Central memory CD4-positive, alpha-beta T cell (primary cell): ENCODE data around the gene CCN5.
"Not testable (repeated sequence)": the region's sequence is repeated elsewhere in the genome, so short reads cannot be mapped to it uniquely, and the experiment has no call there.

Experiments used
- DNase-seq: peaks from one replicate; pipeline ENCODE4 v3.0.0; 2022

The CCN5 gene

DNA sequence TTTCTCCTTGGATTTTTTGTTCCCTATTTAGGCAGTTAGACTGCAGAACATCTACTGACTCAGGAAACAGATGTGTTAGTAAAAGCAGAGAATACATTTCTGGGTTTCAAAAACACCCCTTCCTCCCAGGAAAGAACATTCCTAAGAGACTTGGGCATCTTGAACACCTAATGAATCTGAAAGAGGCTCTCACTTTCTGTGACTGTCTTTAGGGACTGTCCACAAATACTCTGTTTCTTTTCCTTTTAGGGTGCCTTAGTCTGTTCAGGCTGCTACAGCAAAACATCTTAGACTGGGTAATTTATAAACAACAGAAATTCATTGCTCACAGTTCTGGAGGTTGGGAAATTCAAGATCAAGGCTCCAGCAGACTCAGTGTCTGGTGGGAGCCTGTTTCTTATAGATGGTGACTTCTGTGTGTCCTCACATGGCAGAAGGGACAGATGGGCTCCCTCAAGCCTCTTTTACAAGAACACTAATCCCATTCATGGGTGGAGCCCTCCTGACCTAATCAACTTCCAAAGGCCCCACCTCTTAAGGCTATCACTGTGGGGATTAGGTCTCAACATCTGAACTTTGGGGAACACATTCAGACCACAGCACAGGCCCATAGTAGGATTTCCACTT, 19.4 kb upstream of the CCN5 start:
- no peak for DNase-seq

DNA sequence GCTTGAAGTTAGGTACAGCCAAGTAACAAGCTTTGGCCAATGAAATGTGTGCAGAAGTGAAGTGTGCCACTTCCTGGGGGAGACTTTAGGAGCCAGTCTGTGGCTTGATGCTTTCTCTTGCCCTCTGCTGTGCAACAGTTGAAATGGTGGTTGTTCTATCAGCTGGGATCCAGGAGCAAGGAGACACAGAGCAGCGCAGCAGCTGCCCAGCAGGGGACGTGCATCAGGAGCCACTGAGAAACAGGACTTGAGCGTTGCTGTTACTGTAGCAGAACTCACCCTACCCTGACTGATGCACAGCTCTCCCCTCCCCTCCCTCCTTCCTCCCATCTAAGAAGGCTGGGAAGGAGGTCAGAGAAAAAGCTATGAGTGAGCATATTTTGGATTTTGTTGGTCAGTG, 18.9 kb upstream of the CCN5 start:
- no peak for DNase-seq

DNA sequence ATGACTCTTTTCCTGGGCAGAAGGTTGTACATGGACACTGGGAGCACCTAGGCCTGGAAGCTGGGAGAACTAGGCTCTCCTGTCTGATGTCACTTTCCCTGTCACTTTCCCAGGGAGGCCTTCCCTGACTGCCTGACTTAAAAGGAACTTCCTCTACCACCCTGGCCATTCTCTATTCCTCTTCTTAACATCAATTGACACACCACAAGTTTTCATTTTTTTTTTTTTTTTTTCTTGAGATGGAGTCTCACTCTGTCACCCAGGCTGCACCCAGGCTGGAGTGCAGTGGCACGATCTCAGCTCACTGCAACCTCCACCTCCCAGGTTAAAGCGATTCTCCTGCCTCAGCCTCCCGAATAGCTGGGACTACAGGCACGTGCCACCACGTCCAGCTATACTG, 18.1 kb upstream of the CCN5 start:
- not testable (repeated sequence) for DNase-seq

DNA sequence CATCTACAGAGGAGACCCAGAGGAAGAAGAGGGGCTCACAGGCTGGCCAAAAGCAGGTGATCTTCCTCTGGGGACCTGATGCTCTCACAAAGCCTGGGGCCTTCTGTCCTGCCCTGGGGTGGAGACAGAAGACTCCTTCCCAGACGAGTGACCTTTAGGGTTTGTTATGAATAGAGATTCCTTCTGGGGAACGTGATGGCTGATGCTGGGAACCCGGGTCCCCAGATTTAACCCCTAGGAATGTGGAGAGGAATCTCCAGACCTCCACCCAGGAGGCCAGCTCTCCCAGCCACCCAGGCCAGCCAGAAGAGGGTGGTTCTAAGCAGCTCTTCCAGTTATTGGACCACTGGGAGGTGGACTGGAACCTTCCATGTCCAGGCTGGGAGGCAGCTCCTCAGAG, 16.8 kb upstream of the CCN5 start:
- no peak for DNase-seq

DNA sequence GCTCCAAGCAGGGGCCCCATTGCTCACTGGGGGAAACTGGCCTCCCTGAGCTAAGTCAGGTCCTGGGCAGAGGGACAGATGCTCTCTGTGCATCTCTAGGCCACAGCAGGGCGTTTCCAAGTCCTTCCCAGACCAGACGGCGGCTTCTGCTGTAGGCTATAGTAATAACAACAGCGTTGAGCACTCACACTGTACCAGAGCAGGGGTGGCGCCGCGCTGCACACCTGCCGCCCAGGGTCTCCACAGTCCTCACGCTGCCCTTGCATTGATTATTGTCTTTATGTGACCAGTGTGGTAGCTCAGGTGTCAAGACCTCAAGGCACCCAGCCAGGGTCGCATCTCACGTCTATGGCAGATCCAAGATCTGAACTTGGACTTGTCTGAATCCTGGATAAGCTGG, 14.9 kb upstream of the CCN5 start:
- DNase-seq: no peak

DNA sequence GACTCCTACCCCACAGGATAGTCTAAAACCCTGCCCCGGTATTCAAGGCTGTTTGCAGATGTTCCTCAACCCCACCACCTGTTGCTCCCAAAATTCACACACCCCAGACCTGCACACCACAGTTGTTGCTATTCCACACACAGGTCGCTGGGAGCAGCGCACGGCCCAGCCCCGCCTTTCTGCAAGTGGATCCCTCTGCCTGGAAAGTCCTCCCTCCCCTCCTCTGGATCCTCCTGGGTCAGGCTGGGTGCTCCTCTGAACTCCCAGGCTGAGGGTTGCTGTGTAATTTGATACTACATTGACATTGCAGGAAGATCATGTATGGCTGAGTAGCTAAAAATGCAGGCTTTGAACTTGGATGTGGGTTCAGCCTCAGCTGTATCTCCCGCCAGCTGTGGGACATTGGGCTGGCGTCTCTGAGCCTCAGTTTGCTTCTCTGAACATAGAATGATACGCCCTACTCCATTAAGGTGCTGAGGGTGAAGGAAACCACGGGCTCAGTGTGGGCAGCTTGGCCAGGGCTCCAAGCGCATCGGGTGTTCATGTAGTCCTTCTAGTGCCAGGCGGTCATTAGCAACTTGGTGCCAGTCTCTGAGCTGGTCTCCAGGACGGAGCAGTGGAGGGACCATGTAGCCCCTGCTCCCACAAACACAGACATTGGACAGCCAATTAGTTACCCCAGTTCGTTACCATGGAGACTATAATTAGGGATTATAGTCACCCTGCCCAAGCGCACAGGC, 13.9 kb upstream of the CCN5 start:
- no peak for DNase-seq

DNA sequence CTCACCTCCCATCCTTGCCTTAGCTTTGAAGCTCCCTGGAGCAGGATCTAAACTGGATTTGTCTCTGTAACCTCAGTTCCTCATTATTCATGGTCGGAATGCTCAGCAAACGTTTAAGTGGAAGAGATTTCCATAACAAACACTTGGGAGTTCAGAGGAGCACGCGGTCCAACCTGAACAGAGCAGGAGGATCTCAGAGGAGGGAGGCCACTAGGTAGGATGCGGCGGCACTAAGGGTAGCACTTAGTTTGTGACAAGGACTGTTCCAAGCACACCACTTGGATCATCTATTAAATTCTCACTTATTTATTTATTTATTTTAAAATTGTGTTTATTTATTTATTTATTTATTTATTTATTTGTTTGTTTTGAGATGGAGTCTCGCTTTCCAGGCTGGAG, 13.3 kb upstream of the CCN5 start:
- no peak for DNase-seq

DNA sequence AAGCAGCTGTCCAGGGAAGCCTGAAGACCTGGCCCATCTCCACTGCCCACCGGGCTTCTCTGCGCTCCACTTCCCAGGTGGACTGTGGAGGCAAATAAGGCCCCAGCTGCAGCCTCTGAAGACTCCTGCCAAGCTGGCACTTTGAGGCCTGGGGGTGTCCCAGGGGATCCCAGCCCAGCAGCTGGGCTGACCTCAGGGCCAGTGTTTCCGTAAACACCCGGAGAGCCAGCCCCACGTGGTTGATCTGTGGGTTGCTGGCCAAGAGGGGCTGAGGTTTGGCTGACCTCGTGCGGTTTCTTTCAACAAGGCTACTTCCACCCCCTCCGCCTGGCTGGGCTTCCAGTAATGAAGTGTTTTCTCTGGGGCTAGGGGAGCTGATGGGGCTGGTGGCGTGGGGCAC, 12.4 kb upstream of the CCN5 start:
- no peak for DNase-seq

DNA sequence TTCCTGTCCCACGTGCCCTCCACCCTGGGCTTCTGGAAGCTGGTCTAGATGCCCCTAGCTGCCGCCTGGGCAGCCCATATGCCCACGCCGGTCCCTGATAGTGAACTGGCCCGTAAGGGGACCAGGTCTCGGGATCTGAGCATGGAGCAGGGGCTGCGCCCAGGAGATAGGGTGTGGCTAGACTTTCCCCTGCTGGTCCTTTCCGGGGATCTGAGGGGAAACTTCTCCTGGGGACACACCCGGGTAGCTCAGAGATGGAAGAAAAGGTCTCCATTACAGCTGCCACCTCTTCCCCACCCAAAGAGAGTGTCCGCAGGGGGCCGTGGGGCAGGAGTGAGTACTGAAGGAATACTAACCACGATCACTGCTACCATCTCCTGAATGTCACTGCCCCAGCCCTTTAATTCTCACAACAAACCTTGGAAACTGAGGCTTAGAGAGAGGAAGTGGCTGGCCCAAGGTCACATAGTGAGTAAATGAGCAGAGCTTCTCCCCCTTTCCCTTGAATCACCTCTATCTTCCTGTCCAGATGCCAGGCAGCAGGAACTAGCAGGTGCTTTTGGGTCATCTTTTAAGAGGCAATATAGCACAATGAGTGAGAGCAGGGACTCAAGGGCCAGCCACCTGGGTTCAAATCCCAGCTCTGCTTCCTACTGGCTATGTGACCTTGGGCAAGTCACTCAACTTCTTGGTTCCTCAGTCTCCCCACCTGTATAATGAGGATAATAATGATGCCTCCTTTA, 11.8 kb upstream of the CCN5 start:
- DNase-seq: no peak

DNA sequence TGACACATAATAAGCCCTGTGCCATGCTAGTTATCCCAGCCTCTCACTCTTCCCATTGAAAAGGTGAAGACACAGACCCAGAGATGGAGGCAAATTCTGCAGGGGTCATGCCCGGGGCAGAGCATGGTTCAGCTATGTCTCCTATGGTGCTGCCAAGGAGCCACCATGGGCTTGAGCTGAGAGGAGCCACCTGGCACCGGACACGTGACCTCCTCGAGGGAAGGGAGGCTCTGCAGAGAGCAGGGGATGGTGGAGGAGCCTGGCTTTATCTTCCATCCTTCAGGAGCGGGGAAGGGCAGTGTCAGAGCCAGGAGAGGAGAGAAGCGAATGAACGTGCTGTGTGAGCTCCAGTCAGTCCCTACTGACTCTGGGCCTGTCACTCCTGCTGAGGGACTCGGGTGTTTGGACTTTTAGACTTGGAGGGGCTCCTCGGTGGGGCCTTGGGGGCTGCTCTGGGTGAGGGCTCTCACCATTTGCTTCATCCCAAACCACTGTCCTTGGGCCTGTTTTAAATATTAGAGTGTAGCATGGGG, 11.1 kb upstream of the CCN5 start:
- DNase-seq: no peak

DNA sequence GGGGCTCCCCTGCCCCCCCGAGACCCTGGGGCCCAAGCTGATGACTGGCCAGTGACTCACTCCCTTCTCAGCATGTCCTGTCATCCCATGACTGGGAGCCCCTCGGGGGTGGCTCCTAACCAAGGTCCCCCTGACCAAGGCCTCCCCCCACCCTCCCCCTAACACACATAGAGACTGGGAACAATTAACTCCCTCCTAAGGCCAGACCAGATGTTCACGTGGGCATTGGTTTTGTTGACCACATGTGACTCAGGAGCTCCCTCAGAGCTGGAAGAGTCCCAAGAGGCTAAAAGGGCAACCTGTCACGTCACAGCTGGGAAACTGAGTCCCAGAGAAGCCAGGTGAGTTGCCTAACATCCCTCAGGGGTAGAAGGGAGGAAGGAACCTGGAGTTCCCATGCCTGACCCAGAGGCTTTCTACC, 10.6 kb upstream of the CCN5 start:
- DNase-seq: no peak

DNA sequence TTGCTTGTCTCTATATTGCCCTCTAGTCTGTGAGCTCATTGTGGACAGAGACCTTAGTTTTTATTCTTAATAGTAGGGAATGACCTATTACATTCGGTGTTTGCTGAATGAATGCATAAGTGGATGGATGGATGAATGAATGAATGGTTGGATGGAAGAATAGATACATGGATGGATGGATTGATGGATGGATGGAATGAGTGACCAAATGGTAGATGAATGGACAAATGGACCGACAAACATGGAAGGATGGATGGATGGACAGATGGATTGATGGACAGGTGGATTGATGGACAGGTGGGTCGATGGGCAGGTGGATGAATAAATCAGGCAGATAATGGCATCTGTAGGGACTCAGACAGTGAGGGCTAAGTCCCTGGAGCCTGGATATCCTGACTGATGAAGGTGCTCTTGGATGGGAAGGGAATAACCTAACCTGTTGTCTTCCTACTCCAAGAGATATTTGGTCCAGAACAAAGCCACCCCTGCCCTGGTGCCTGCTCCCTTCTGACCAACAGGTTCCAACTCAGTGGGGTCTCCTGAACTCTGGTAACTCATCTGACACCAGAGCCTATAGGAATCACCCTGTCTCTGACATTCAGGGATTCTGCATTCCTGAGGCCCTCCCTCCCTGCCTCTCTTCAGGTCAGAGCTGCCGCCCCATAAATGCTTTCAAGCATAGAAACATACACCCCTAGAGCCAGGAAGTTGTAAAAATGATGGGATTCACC, 9.6 kb upstream of the CCN5 start:
- DNase-seq: no peak

DNA sequence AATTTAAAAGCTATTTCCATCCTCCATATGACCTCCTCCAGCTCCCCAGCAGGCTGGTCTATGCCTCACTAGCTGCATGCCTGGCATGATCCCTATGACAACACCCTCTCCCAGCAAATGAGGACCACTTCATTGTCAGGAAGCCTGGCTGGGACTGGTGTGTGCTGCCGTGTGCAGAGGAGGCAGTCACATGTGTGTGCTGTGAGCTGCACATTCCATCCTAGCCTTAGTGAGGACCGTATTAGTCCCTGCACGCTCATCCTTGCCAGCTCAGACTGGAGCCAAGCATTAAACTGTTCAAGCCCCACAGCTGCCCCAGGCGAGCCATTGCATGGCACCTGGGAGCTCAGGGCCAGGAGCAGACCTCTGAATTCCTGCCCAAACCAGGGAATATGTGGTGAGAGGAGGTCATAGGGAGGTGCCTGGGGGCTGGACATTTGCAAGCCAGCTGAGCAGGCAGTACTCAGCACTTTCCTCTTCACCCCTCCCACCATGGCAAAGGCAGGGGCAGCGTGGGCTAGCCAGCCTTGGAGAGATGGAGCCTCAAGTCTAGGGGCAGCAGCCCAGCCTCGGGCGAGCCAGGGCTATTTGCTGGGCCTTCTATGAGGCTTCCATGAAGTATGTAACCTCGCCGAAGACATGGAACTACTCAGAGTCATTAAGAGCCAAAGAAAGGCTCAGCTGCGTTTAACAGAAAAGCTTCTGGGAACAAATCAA, 8.7 kb upstream of the CCN5 start:
- no peak for DNase-seq

DNA sequence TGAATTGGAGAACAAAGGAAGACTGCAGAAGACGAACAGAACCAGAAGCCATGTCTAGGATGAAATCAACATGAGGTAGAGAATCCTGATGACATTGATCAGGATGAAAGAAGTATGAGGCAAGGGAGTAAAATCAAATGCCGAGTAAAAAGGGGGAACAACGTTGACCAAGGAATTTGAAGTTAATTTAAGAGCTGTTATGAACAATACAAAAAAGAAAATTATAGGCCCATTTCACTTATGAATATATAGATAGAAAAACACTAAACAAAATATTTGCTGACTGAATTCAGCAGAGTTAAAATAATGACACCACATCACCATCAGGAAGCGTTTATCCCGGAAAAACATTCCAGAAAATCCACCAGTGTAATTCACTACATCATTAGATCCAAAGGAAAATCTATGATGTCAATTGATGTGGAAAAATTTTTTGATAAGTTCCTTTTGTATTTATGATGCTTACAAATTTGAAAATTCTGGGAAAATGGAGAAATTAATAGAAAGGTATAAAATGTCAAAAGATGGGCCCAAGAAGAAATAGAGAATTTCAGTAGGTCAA, 8.1 kb upstream of the CCN5 start:
- no peak for DNase-seq

DNA sequence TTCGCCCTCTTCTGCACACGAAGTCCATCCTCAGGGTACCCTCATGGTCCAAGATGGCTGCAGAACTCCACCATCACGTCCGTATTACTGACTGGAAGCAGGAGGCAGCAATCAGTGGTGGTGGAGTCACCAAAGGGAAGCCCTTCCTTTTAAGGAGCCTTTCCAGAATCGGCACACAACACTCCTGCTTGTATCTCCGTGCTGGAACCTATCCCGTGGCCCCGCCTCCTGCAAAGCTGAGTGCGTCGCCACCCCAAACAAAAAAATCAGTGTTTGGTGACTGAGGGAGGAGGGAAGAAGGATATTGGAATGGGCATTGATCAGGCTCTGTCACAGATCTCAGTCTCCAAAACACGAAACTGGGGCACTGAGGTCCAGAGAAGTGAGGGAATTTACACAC, 5.8 kb upstream of the CCN5 start:
- no peak for DNase-seq

DNA sequence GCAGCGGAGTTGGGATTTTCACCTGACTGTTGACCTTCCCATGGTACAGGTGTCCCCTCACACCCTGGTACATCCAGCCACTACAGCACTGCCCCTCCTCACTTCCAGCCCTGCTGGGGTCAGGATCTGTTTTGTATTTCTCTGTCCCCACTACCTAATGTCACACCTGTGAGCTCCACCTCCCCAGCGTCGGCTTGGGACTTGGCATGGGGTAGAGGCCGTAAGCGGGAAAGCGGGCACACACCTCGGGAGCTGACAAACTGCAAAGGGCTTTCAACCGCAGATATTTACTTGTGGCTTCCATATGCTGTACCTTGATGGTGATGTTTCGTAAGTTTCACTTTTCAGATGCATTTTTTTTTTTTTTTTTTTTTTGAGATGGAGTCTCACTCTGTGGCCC, 5.4 kb upstream of the CCN5 start:
- DNase-seq: no peak

DNA sequence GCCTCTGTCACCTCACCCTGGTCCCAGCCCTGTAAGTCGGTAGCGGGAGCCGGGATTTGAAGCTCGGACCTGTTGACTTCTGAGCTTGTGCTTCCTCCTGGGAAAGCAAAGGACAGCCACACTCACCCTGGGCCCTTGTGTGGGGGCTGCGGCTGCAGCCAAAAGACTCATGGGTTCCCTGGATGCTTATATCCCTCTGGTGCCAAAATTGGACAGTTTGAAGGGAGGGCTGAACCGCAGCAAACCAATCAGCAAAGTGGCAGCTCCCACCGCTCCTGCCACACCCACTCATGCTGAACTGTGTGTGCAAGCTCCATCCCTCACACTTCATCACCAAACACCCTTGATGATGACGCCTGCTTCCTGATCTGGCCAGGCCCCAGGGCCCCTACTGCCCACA, 3.9 kb upstream of the CCN5 start:
- no peak for DNase-seq

DNA sequence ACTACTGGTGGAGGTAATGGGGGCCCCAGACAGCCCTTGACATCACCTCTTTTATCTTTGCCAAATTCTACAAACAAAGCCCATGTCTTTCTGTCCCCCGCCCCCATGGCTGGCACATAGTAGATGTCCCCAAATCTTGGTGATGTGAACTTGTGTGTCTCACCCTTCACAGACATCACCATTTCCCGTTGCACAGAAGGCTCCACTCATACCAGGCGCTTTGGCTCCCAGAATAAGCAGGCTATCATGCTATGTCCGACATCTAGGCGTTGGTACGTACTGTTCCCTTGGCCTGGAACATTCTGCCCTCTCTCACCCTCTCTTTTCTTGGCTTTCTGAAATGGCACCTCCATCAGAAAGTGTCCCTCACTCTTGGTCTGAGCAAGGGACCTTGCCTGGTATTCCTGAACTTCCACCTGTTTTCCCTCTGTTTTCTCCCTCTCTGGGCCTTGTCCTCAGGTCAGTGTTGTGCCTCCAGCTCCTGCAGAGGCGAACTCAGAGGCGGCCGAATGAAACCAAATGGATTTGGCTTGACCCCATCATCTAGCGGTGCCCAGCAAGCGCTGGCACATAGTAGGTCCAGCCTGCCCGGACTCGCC, 968 bp upstream of the CCN5 start:
- no peak for DNase-seq

DNA sequence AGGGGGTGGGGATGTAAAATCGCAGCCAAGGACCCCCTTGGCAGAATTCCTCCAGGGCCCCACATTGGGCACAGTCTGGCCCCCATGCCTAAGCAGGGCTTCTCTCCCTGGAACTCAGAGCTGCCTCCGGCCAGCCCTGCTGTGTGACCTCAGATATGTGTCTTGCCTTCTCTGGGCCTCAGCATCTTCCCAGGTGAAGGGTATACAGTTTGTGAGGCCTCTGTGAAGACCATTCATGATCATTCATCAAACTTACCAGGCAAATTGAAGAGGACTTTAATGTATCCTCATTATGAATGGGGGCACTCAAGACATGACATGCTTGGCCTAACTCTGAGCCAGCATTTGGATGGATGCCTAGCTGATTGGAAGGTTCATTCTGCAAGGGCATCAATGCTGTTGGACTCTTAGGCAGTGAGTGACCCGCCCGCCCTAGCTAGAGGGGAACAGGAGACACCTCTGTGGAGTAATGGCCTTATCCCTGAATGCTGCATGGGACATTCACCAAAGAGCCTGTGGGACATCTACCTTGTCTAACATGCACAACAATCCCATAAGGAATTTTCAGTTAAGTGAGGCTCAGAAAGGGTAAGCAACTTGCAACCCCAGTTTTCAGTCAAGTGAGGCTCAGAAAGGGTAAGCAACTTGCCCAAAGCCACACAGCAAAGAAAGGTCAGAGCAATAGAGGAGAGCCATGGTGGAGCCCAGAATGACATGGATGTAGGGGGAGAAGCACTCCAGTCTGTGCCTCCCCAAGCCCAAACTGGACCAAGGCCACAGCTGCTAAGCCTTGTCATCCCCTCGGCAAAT, 535 bp downstream of the CCN5 start:
- DNase-seq: no peak

DNA sequence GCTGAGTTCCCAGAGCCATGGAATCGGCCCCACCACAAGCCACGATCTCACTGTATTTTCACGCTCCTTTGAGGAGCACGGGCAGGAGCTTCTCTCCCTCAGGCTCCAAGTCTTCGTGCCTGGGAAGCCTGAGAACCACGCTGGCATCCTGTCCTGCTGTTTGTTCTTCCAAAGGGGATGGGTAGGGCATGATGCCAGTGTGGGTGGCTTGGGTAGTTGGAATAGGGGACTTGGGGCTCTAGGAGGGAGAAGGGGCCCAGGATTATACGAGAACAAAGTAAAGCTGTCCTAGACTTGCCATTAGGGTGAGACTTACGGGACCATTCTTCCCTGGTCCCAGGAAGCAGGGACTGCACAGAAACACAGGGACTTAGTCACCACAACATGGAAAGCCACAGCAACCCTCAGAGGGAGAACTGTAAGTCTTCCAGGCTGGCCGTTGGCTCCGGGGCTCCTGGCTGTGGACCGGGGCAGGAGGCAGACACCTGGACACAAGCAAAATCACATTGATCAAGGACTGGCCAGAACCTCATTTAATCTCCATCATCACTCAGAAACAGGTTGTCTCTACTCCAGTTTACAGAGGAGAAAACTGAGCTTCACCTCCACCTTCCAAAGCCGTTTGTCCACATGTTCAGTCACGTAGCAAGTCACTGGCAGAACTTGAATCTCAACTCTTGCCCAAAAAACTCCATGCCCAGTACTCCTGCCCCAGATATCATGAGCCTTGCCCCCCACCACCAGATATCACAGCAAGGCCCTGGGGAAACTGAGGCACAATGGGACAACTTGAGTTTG, 1.3 kb downstream of the CCN5 start:
- no peak for DNase-seq
